HCT116 (cell line): ENCODE measurements around the gene DDN. TPM values are rescaled to one million over a fixed set of nuclear protein-coding genes. Genes with fewer than 3 reads are reported as not detected.

ENCODE experiments used
- ATAC-seq: fragments of 200-7000 bp; cut with Tn5 transposase; 2 replicates; pipeline ENCODE4 v1.9.1; 2020; ENCODE audit warnings: mild to moderate bottlenecking, moderate library complexity
- BruUV-seq: library from RNA; stranded (reverse); fragments of 400-500 nt; replicated peaks from 2 replicates; lab custom pipeline; 2021; lab: Mats Ljungman, UMichigan
- CTCF ChIA-PET: fragments of 300-600 bp; sonication (Branson Sonifier 250); formaldehyde crosslinking; loops from one replicate; lab custom pipeline; 2021; ENCODE audit warnings: antibody characterized with exemption; lab: Charles Lee
- POLR2A ChIA-PET: fragments of 300-600, 350-600 bp; sonication (Branson Sonifier 250); formaldehyde crosslinking; loops from one replicate; lab custom pipeline; 2021; ENCODE audit warnings: antibody characterized with exemption; lab: Charles Lee
- RAD21 ChIA-PET, 2 experiments: fragments of 300-600 bp; sonication (Branson Sonifier 250); formaldehyde crosslinking; loops; one replicate each; lab custom pipeline; 2023; ENCODE audit warnings: low total read pairs in 2 of 2; ENCODE audit not compliant: uncharacterized antibody in 2 of 2, unreplicated experiment in 2 of 2, low non-redundant PET in 1 of 2; lab: Charles Lee
- DNase-seq: peaks from one replicate; pipeline ENCODE4 v3.0.0-alpha.2; 2010; ENCODE audit warnings: low read depth, low spot score
- H2AFZ ChIP-seq: fragments of 200-600 bp; shearing (Covaris generic), sonication (generic); 2 replicates; pipeline ENCODE4 v1.6.1; 2017; ENCODE audit warnings: low read depth, mixed run types, mixed read lengths, antibody characterized with exemption, low read length; ENCODE audit not compliant: poor library complexity, severe bottlenecking
- H3K27ac ChIP-seq: 2 replicates; pipeline ENCODE4 v1.5.1; 2012; ENCODE audit warnings: low read depth, low read length
- H3K27me3 ChIP-seq: fragments of 200-600 bp; sonication (generic); 2 replicates; pipeline ENCODE4 v1.6.1; 2016; ENCODE audit warnings: mixed run types, low read length, mixed read lengths; ENCODE audit not compliant: insufficient read depth
- H3K36me3 ChIP-seq, 2 experiments: fragments of 200-500 bp in 1 of 2; fragments of 200-600 bp in 1 of 2; sonication (Bioruptor generic) in 1 of 2; sonication (generic) in 1 of 2; 2 replicates each; pipeline versions ENCODE4 v1.5.1 to v1.6.1; 2014 to 2016; ENCODE audit warnings: low read length in 2 of 2, inconsistent platforms in 1 of 2, mixed read lengths in 1 of 2, mixed run types in 1 of 2; ENCODE audit not compliant: insufficient read depth in 2 of 2, control insufficient read depth in 1 of 2
- H3K4me1 ChIP-seq, 2 experiments: fragments of 200-600 bp in 1 of 2; sonication (generic) in 1 of 2; 2 replicates each; pipeline versions ENCODE4 v1.5.1 to v1.6.1; 2012 to 2017; ENCODE audit warnings: low read length in 2 of 2, inconsistent platforms in 1 of 2, mild to moderate bottlenecking in 1 of 2, mixed read lengths in 1 of 2, mixed run types in 1 of 2, moderate library complexity in 1 of 2; ENCODE audit not compliant: insufficient read depth in 2 of 2, control insufficient read depth in 1 of 2
- H3K4me2 ChIP-seq: fragments of 200-600 bp; sonication (generic); 2 replicates; pipeline ENCODE4 v1.6.1; 2017; ENCODE audit warnings: mixed run types, low read length, mixed read lengths
- H3K4me3 ChIP-seq, 2 experiments: fragments of 200-600 bp in 1 of 2; sonication (generic) in 1 of 2; replicated peaks in 1 of 2; 2 replicates each; pipeline ENCODE4 v1.5.1; 2011 to 2016; ENCODE audit warnings: low read length in 2 of 2, control low read depth in 1 of 2, low read depth in 1 of 2, mild to moderate bottlenecking in 1 of 2, mixed read lengths in 1 of 2, mixed run types in 1 of 2
- H3K79me2 ChIP-seq: fragments of 200-600 bp; sonication (generic); 2 replicates; pipeline ENCODE4 v1.6.1; 2017; ENCODE audit warnings: mild to moderate bottlenecking, mixed run types, low read length, moderate library complexity, mixed read lengths; ENCODE audit not compliant: insufficient read depth
- H3K9ac ChIP-seq: fragments of 200-600 bp; sonication (generic); 2 replicates; pipeline ENCODE4 v1.6.1; 2016; ENCODE audit warnings: low read length, mixed read lengths
- H3K9me2 ChIP-seq: fragments of 200-600 bp; sonication (generic), shearing (Covaris generic); 2 replicates; pipeline ENCODE4 v1.6.1; 2017; ENCODE audit warnings: mixed run types, mild to moderate bottlenecking, moderate library complexity; ENCODE audit not compliant: insufficient read depth
- H3K9me3 ChIP-seq, 2 experiments: fragments of 200-500 bp in 1 of 2; fragments of 200-600 bp in 1 of 2; sonication (Bioruptor generic) in 1 of 2; sonication (generic) in 1 of 2; 2 replicates each; pipeline ENCODE4 v1.6.1; 2014 to 2017; ENCODE audit warnings: low read length in 2 of 2, mixed read lengths in 2 of 2, inconsistent platforms in 1 of 2, low read depth in 1 of 2, mild to moderate bottlenecking in 1 of 2, mixed run types in 1 of 2, moderate library complexity in 1 of 2; ENCODE audit not compliant: control insufficient read depth in 1 of 2, insufficient read depth in 1 of 2
- H4K20me1 ChIP-seq: fragments of 200-600 bp; sonication (generic), shearing (Covaris generic); 2 replicates; pipeline ENCODE4 v1.6.1; 2017; ENCODE audit warnings: mixed run types, mild to moderate bottlenecking, moderate library complexity; ENCODE audit not compliant: insufficient read depth
- EGR1 ChIP-seq: IDR thresholded peaks from 2 replicates; pipeline ENCODE4 v1.6.1; 2012; ENCODE audit warnings: low read depth
- EZH2 ChIP-seq: fragments of 200-600 bp; sonication (generic); IDR thresholded peaks from 2 replicates; pipeline ENCODE4 v1.6.1; 2017; ENCODE audit warnings: antibody characterized with exemption, mixed run types
- EZH2phosphoT487 ChIP-seq: fragments of 200-600 bp; IDR thresholded peaks from 2 replicates; pipeline ENCODE4 v1.6.1; 2018; ENCODE audit warnings: antibody characterized with exemption, borderline replicate concordance
- FOSL1 ChIP-seq: IDR thresholded peaks from 2 replicates; pipeline ENCODE4 v1.6.1; 2012; ENCODE audit warnings: low read depth
- RAD21 ChIP-seq: IDR thresholded peaks from 2 replicates; pipeline ENCODE4 v1.6.1; 2012; ENCODE audit warnings: low read depth, mild to moderate bottlenecking
- SIN3A ChIP-seq: IDR thresholded peaks from 2 replicates; pipeline ENCODE4 v1.6.1; 2012; ENCODE audit warnings: low read depth
- SP1 ChIP-seq: IDR thresholded peaks from 2 replicates; pipeline ENCODE4 v1.6.1; 2012; ENCODE audit warnings: low read depth
- TCF7L2 ChIP-seq: IDR thresholded peaks from 2 replicates; pipeline ENCODE4 v1.7.0; 2011; ENCODE audit warnings: borderline replicate concordance, inconsistent platforms; ENCODE audit not compliant: insufficient read depth, insufficient read length; ENCODE audit errors: extremely low read depth
- YY1 ChIP-seq: IDR thresholded peaks from 2 replicates; pipeline ENCODE4 v1.6.1; 2011; ENCODE audit warnings: low read length, low read depth, moderate library complexity, mild to moderate bottlenecking; ENCODE audit not compliant: insufficient replicate concordance; ENCODE audit errors: extremely low read depth
- intact Hi-C: fragments of 100-400 bp; cut with micrococcal nuclease; formaldehyde crosslinking; loops from 2 replicates; pipeline ENCODE4 v1.10.0; 2022
- total RNA-seq: library from RNA; stranded (reverse); gene quantifications from one replicate; pipeline ENCODE4 v1.2.1, GENCODE V29; 2021; ENCODE audit not compliant: unreplicated experiment
- TF ChIP-seq, protein P1 (sequence below), 3 experiments: fragments of 200-600 bp in 1 of 3; sonication (generic) in 1 of 3; IDR thresholded peaks in 2 of 3; conservative IDR thresholded peaks in 1 of 3; 2 replicates each; pipeline ENCODE4 v1.5.1; 2012 to 2017; ENCODE audit warnings: low read depth in 2 of 3, low read length in 2 of 3, antibody characterized with exemption in 1 of 3, borderline replicate concordance in 1 of 3, control low read depth in 1 of 3, mild to moderate bottlenecking in 1 of 3, mixed read lengths in 1 of 3, mixed run types in 1 of 3, moderate library complexity in 1 of 3; ENCODE audit not compliant: insufficient read depth in 1 of 3
- TF ChIP-seq, protein P2 (sequence below): IDR thresholded peaks from 2 replicates; pipeline ENCODE4 v1.6.1; 2011; ENCODE audit warnings: mild to moderate bottlenecking, low read length, moderate library complexity; ENCODE audit not compliant: insufficient replicate concordance; ENCODE audit errors: extremely low read depth
- TF ChIP-seq, protein P3 (sequence below): IDR thresholded peaks from 2 replicates; pipeline ENCODE4 v1.6.1; 2012; ENCODE audit warnings: low read depth

The DDN gene
- total RNA-seq, 1 experiment from 2014 or later = 8.1 TPM

DNA sequence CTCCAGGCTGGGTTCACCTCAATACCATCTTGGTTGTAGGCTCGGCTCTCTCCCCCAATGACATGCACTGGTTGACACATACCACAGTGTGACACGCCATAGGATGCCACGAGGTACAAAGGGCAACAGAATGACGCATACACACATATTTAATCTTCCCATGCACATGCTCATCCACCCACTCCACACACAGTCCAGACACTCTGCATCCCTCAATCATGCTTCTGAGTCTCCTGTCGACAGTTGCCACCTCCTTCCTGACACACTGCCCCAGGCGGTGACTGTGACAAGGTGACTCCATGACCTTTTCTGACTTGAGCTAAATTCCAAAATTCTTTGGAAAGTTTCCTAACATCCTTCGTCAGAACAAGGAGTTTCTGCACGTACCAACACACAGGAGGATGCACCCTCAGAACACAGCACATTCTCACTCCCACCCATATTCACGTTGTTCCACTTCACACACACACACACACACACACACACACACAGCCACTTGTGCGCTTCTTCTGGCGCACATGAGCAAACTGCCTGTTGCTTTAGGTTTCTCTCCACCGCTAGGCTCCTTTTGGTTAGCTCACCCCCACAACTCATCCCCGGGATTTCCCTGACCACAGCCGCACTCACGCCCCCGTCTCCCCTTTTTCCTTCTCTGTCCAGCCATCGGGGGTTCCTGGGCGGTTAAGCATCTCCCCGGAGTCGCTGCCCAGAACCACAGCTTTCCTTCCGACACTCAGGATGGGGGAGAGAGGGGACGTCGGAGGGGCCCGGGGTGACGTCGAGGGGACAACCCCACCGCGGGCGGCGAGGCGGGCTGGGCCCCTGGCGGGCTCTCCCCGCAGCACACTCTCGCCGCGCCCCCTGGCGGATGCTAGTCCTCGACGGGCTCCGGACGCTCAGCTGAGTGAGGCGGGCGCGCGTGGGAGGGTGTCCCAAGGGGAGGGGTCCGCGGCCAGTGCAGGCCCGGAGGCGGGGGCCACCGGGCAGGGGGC, 21.6 kb downstream of the DDN start:
- Histone ChIP-seq H3K9ac (no peak overlapping the region), H4K20me1 (no peaks in the 10 kb centered on the region), H3K79me2 (no peaks in the 10 kb centered on the region), H3K36me3 (no peaks in the 10 kb centered on the region), H3K4me3 (no peak overlapping the region), H3K9me2 (no peaks in the 10 kb centered on the region), H3K27me3 (peaks cover 3% of the 10 kb centered on the region; the same call in 1 of the 2 replicates), H2AFZ (peak overlapping the region; percentile 96), H3K27ac (no peak overlapping the region), H3K9me3 (no peaks in the 10 kb centered on the region), H3K4me2 (peak overlapping the region; percentile 56), H3K4me1 (peaks cover 3 to 12% of the 10 kb centered on the region in 2 experiments; a peak in 3 of 4 replicates)
- no TSS peak for BruUV-seq
- TF ChIP-seq FOSL1 = no peak
- peak; percentile 73 for TF ChIP-seq EGR1
- TF ChIP-seq EZH2 = no peak
- peak; percentile 43 for TF ChIP-seq RAD21
- no peak for TF ChIP-seq TCF7L2
- TF ChIP-seq, protein P1, sequence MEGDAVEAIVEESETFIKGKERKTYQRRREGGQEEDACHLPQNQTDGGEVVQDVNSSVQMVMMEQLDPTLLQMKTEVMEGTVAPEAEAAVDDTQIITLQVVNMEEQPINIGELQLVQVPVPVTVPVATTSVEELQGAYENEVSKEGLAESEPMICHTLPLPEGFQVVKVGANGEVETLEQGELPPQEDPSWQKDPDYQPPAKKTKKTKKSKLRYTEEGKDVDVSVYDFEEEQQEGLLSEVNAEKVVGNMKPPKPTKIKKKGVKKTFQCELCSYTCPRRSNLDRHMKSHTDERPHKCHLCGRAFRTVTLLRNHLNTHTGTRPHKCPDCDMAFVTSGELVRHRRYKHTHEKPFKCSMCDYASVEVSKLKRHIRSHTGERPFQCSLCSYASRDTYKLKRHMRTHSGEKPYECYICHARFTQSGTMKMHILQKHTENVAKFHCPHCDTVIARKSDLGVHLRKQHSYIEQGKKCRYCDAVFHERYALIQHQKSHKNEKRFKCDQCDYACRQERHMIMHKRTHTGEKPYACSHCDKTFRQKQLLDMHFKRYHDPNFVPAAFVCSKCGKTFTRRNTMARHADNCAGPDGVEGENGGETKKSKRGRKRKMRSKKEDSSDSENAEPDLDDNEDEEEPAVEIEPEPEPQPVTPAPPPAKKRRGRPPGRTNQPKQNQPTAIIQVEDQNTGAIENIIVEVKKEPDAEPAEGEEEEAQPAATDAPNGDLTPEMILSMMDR (IDR thresholded peaks at IDR 0.05 in 2 of 3, conservative IDR thresholded peaks at IDR 0.05 in 1 of 3; ENCODE audit: borderline replicate concordance in 1 of 3, insufficient read depth in 1 of 3, low read depth in 2 of 3, low read length in 2 of 3) = peak; percentile 73 to 94 (median 87)
- TF ChIP-seq, protein P2, sequence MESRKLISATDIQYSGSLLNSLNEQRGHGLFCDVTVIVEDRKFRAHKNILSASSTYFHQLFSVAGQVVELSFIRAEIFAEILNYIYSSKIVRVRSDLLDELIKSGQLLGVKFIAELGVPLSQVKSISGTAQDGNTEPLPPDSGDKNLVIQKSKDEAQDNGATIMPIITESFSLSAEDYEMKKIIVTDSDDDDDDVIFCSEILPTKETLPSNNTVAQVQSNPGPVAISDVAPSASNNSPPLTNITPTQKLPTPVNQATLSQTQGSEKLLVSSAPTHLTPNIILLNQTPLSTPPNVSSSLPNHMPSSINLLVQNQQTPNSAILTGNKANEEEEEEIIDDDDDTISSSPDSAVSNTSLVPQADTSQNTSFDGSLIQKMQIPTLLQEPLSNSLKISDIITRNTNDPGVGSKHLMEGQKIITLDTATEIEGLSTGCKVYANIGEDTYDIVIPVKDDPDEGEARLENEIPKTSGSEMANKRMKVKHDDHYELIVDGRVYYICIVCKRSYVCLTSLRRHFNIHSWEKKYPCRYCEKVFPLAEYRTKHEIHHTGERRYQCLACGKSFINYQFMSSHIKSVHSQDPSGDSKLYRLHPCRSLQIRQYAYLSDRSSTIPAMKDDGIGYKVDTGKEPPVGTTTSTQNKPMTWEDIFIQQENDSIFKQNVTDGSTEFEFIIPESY = no peak
- TF ChIP-seq EZH2phosphoT487 = no peak
- TF ChIP-seq, protein P3, sequence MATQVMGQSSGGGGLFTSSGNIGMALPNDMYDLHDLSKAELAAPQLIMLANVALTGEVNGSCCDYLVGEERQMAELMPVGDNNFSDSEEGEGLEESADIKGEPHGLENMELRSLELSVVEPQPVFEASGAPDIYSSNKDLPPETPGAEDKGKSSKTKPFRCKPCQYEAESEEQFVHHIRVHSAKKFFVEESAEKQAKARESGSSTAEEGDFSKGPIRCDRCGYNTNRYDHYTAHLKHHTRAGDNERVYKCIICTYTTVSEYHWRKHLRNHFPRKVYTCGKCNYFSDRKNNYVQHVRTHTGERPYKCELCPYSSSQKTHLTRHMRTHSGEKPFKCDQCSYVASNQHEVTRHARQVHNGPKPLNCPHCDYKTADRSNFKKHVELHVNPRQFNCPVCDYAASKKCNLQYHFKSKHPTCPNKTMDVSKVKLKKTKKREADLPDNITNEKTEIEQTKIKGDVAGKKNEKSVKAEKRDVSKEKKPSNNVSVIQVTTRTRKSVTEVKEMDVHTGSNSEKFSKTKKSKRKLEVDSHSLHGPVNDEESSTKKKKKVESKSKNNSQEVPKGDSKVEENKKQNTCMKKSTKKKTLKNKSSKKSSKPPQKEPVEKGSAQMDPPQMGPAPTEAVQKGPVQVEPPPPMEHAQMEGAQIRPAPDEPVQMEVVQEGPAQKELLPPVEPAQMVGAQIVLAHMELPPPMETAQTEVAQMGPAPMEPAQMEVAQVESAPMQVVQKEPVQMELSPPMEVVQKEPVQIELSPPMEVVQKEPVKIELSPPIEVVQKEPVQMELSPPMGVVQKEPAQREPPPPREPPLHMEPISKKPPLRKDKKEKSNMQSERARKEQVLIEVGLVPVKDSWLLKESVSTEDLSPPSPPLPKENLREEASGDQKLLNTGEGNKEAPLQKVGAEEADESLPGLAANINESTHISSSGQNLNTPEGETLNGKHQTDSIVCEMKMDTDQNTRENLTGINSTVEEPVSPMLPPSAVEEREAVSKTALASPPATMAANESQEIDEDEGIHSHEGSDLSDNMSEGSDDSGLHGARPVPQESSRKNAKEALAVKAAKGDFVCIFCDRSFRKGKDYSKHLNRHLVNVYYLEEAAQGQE = no peak
- TF ChIP-seq SP1 = no peak
- TF ChIP-seq YY1 = no peak
- no peak for TF ChIP-seq SIN3A
- ATAC-seq = peak; percentile 88
- ChIA-PET CTCF (interaction anchor here (1.0 to 3.3 kb wide), 8 partner anchors 10 to 124 kb away, joined by 3 to 26 read pairs (median 4); partner anchors contain the start of genes ARF3 and DDX23), POLR2A (interaction anchor here (1.0 kb wide), 1 partner anchor 10 kb away, joined by 3 read pairs; no protein-coding TSS in a partner anchor), RAD21 (interaction anchor here (0.6 to 1.3 kb wide), 3 partner anchors 122 to 125 kb away, joined by 3 read pairs; no protein-coding TSS in a partner anchor)
- no peak for DNase-seq
- intact Hi-C loops = no loop called here
